Retina (tissue), 1 donor: ENCODE measurements around the gene PLEKHG4.
A peak's percentile ranks its signal among the peaks of the same experiment; 100 is the strongest.

Source experiments
- DNase-seq: peaks from one replicate; pipeline ENCODE4 v3.0.0-alpha.2; 2016

PLEKHG4 gene

GRCh38 chr16:67265834-67266233, 13.5 kb upstream of the PLEKHG4 start:
- DNase-seq: no peak

- no peak for DNase-seq
Observed at GRCh38 chr16:67268136-67268579, 11.2 kb upstream of the PLEKHG4 start.

GRCh38 chr16:67269766-67270165, 9.6 kb upstream of the PLEKHG4 start:
- no peak for DNase-seq

- no peak for DNase-seq
Observed at GRCh38 chr16:67270931-67271338, 8.4 kb upstream of the PLEKHG4 start.

DNA sequence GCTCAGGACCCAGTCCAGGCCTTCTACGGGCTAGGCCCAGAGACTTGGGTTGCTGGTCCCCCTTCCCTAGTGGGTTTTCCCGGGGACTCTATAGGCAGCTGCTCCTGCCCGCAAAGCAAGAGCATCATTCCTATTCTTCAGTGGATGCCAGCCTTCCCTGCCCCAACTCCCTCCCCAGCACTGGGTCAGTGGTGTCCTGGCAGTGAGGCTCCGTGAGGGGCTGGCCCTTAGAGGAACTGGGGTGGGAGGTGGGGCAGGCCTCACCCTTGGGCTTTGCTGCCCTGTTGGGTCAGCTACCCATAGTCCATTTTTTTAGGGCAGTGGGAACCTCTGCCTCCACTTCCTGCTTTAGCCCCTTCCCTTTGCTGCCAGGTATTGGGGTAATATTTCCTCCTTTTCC, 7.9 kb upstream of the PLEKHG4 start:
- DNase-seq: no peak

- no peak for DNase-seq
Observed at GRCh38 chr16:67275321-67275720, 4.0 kb upstream of the PLEKHG4 start.

- no peak for DNase-seq
Observed at GRCh38 chr16:67277294-67277998, 1.9 kb upstream of the PLEKHG4 start.

DNA sequence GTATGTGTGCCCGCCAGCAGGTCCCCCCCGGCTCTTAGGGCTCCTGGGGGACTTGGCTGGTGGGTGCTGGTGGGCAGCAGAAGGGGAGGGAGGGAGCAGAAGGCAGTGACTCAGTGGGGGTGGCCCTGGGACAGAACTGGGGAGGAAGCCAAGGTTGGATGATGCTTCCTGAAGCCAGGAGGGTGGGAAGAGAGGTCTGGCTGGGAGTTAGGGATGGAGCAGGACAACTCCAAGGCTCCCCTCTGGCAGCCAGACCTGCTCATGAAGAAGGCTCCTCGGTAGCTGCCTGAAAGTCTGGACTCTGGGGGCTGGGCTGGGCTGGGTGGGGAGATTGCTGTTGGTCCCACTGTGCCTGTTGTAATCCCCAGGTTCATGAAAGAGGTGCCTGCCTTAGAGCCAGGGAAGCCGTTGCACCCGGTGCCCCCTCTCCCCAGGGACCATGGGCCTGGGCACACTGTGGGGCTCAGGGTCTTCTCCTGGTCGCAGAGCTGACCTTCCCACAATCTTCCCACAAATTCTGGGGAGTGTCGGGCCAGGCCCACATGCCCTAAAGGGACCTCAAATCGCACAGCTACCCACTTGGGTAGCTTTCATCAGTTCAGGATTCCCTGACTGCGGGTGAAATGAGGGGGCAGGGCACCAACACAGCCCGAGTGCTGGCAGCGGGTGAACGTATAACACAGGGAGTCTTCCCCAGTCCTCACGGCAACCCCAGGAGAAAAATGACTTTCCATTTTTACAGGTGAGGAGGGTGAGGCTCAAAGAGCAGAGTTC, 1.1 kb upstream of the PLEKHG4 start:
- no peak for DNase-seq

DNA sequence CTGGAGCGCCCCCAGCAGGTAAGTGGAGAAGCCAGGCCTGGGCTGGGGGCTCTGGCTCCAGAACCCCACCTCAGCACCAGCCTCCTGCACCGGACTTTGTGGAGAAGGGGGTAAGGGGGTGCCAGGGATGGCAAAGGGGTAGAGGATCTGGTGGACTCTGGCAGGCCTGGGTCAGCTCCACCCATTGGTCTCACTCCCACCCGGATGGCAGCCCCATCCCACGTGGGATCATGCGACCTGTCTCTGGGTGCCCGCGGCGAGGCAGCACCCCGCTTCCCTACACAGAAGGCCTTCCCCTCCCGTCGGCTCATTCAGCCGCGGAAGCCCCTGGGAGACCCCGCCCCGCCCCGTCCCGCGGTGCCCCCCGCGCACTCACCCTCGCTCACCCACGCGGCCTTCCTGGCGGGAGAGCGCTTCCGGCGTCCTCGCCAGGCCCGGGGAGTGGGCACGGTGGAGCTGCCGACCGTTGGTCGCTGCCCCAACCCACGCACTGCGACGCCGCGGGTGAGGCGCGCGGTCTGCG, 498 bp upstream of the PLEKHG4 start:
- DNase-seq: peak; percentile 35

DNA sequence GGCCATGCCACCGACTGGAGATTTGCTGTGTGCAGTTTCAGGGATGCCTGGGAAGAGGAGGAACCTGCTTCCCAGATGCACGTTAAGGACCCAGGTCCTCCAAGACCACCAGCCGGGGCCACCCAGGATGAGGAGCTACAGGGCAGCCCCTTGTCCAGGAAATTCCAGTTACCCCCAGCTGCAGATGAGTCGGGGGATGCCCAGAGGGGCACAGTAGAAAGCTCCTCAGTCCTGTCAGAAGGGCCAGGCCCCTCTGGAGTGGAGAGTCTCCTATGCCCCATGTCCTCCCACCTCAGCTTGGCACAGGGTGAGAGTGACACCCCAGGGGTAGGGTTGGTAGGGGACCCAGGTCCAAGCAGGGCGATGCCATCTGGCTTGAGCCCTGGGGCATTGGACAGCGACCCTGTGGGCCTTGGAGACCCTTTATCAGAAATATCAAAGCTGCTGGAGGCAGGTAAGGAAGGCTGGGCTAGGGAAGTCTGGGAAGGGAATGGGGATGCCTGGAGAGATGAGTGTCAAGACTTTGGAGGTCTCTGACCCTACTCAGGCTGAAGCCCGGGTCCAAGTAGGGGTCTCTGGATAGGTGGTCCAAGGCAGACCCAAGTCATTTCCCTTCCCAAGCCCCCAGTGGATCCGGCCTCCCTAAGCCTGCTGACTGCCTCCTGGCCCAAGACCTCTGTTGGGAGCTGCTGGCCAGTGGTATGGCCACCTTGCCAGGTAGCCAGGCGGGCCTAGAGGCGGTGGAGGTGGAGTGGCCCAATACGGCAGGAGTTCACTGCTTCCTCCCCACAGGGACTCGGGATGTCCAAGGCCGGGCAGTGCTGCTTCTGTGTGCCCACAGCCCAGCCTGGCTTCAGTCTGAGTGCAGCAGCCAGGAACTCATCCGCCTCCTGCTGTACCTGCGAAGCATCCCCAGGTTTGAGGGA, 1.0 kb downstream of the PLEKHG4 start:
- no peak for DNase-seq

DNA sequence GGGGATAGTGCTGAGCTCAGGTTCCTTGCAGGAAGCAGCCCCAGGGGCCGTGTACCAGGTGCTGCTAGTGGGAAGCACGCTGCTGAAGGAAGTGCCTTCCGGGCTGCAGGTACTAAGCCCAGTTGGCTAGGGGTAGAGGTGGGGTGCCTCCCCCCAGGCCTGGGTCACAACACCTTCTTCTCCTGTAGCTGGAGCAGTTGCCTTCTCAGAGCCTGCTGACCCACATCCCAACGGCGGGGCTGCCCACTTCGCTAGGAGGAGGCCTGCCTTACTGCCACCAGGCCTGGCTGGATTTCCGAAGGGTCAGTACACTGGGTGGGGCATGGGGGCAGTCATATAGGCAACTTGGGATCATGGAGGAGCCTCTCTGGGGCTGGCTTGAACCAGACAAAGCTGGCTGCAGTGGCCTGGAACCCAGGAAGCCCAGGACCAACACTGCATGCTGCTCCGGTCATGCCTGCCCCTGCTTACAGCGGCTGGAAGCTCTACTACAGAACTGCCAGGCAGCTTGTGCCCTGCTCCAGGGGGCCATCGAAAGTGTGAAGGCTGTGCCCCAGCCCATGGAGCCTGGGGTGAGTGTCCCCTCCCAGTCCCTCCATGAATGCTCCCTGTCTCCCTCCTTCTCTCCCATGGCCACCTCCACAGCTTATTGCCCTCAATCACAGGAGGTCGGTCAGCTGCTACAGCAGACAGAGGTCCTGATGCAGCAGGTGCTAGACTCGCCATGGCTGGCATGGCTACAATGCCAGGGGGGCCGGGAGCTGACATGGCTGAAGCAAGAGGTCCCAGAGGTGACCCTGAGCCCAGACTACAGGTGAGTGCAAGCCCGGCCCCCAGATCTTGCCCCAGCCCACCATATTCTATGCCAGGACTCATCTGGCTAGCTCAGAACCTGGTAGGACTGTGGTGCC, 2.5 kb downstream of the PLEKHG4 start:
- DNase-seq: no peak

GRCh38 chr16:67282447-67282805, 3.1 kb downstream of the PLEKHG4 start:
- no peak for DNase-seq

DNA sequence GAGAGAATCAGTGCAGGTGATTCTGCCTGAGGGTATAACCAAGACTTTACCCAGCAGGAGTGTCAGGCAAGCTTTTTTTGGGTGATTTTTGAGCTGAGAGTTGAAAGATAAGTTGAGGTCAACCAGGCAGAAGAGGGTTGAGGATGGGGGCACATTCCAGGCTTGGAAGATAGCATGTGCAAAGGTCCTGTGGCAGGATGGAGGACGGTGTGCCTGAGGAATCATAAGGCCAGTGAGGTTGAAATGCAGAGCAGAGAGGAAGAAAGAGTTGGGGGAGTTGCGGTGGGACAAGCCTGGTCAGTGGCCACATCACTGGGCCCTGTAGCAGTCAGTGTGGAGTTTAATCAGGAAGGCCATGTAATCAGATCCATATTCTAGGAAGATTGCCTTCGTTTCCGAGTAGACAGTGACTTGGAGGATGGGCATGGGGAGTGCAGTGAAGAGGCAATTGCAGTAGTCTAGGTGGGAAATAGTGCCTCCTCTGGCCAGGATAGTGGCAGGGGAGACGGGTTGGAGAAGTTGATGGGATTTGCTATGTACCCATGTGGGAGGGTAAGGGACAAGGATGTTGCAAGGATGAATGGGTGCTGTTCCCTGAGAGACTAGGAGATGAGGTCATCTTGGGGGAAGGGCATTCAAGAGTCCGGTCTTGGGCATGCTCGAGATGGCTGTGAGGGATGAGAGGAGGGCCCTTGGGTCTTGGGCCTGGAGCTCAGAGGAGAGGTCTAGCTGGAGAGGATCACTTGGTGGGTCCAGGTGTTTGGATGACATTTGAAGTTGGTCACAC, 3.9 kb downstream of the PLEKHG4 start:
- no peak for DNase-seq

- no peak for DNase-seq
Observed at GRCh38 chr16:67283826-67284555, 4.7 kb downstream of the PLEKHG4 start.

DNA sequence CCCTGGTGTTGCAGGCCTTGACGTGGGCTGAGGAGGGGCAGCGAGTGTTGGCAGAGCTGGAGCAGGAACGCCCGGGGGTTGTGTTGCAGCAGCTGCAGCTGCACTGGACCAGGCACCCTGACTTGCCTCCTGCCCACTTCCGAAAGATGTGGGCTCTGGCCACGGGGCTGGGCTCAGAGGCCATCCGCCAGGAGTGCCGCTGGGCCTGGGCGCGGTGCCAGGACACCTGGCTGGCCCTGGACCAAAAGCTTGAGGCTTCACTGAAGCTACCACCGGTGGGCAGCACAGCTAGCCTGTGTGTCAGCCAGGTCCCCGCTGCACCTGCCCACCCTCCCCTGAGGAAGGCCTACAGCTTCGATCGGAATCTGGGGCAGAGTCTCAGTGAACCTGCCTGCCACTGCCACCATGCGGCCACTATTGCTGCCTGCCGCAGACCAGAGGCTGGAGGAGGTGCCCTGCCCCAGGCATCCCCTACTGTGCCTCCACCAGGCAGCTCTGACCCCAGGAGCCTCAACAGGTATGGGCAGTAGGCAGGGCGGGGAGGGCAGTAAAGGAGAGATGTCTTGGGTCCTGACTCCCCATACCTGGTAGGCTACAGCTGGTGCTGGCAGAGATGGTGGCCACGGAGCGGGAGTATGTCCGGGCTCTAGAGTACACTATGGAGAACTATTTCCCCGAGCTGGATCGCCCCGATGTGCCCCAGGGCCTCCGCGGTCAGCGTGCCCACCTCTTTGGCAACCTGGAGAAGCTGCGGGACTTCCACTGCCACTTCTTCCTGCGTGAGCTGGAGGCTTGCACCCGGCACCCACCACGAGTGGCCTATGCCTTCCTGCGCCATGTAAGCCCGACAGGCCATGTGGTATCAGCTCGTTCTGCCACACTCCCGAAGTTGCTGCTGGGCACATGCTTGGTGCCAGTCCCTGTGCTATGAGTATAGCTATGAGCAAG, 5.6 kb downstream of the PLEKHG4 start:
- DNase-seq: peak; percentile 44

DNA sequence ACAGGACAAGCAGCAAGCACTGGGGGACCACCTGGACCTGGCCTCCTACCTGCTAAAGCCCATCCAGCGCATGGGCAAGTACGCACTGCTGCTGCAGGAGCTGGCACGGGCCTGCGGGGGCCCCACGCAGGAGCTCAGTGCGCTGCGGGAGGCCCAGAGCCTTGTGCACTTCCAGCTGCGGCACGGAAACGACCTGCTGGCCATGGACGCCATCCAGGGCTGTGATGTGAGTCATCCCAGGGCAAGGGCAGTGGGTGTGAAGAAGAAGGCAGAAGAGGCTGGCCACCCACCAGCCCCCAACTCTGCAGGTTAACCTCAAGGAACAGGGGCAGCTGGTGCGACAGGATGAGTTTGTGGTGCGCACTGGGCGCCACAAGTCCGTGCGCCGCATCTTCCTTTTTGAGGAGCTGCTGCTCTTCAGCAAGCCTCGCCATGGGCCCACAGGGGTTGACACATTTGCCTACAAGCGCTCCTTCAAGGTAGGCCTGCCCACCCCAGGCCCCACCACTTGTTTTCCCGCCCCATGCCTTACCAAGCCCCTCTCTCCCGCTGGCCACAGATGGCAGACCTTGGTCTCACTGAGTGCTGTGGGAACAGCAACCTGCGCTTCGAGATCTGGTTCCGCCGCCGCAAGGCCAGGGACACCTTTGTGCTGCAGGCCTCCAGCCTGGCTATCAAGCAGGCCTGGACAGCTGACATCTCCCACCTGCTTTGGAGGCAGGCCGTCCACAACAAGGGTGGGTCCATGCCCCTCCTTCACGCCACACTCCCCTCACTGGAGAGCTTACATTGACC, 7.3 kb downstream of the PLEKHG4 start:
- no peak for DNase-seq

GRCh38 chr16:67287960-67288359, 8.6 kb downstream of the PLEKHG4 start:
- DNase-seq: no peak

DNA sequence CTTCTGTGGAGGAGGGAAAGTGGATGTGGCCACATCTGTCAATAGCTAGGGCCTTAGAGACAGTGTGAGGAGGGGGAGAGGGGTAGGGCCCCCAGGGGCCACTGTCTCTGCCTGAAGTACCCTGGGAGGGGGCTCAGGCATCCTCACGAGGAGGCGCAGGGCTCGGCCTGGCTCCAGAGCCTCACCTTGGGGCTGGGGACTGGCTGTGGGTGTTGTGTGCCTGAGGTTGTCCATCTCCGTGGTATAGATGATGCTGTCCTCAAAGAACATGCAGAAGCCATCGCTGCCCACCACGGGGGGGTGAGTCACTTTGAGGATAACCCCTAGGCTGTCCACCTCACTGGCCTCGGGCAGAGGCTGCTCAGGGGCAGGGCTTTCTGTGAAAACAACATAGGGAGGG, 12.1 kb downstream of the PLEKHG4 start:
- DNase-seq: no peak
